ENCODE data around the gene ICAM4. TPM values are rescaled to one million over a fixed set of nuclear protein-coding genes. Genes with fewer than 3 reads are reported as not detected.
"Not testable (repeated sequence)": the region's sequence is repeated elsewhere in the genome, so short reads cannot be mapped to it uniquely, and the experiment has no call there.

ICAM4 gene
- total RNA-seq, 1 donor from 2014 or later, result 0.15 TPM

GRCh38 chr19:10268071-10268470, 18.7 kb upstream of the ICAM4 start:
- ATAC-seq, result no peak
- DNase-seq (ENCODE audit: low spot score), result no peak

DNA sequence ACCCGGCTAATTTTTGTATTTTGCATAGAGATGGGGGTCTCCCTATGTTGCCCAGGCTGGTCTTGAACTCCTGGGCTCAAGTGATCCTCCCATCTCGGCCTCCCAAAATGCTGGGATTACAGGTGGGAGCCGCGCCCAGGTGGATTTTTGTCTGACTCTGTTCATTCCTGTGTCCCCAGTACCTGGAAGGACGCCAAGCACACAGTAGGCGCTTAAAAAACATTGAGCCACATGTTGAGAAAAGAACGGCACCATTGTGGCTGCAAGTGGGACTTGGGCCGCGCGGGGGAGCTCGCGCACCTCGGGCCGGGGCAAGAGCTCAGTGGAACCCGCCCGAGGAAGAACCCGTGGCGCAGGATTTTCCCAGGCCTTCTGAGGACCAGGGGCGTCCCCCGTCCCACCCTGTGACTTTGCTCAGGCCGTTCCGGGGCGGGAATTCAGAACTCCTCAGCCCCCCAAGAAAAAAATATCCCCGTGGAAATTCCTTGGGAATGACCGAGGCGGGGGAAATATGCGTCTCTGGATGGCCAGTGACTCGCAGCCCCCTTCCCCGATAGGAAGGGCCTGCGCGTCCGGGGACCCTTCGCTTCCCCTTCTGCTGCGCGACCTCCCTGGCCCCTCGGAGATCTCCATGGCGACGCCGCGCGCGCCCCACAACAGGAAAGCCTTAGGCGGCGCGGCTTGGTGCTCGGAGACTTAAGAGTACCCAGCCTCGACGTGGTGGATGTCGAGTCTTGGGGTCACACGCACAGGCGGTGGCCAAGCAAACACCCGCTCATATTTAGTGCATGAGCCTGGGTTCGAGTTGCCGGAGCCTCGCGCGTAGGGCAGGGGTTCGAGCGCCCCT, 17.2 kb upstream of the ICAM4 start:
- ATAC-seq (peak; percentile 82), DNase-seq (ENCODE audit: low spot score) (peak; percentile 86)

DNA sequence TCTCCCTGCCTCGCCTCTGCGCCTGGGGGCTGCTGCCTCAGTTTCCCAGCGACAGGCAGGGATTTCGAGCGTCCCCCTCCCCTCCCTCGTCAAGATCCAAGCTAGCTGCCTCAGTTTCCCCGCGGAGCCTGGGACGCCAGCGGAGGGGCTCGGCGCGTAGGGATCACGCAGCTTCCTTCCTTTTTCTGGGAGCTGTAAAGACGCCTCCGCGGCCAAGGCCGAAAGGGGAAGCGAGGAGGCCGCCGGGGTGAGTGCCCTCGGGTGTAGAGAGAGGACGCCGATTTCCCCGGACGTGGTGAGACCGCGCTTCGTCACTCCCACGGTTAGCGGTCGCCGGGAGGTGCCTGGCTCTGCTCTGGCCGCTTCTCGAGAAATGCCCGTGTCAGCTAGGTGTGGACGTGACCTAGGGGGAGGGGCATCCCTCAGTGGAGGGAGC, 16.6 kb upstream of the ICAM4 start:
- DNase-seq (ENCODE audit: low spot score), result peak; percentile 76

DNA sequence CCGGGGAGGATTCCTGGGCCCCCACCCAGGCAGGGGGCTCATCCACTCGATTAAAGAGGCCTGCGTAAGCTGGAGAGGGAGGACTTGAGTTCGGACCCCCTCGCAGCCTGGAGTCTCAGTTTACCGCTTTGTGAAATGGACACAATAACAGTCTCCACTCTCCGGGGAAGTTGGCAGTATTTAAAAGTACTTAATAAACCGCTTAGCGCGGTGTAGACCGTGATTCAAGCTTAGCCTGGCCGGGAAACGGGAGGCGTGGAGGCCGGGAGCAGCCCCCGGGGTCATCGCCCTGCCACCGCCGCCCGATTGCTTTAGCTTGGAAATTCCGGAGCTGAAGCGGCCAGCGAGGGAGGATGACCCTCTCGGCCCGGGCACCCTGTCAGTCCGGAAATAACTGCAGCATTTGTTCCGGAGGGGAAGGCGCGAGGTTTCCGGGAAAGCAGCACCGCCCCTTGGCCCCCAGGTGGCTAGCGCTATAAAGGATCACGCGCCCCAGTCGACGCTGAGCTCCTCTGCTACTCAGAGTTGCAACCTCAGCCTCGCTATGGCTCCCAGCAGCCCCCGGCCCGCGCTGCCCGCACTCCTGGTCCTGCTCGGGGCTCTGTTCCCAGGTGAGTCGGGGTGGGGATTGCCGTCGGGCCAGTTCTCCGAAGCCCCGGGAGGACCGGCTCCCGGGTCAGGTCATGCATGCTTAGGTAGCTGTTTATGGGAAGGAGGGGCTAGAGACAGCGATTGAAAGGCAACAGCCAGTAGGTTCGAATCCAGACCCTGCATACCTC, 15.9 kb upstream of the ICAM4 start, which contains the start of gene ICAM1:
Gene ICAM1 (plus strand): TSS at position 505 of the 779 bp plus-strand sequence. CDS start 40 bp downstream, at position 545.
- peak; percentile 76 for ATAC-seq
- DNase-seq (ENCODE audit: low spot score), result peak; percentile 86

More for the DNA sequence above, 16.6 kb upstream of the ICAM4 start:
- peak; percentile 64 for ATAC-seq

- no peak for DNase-seq (ENCODE audit: low spot score)
- ATAC-seq, result no peak
These were observed 15.1 kb upstream of the ICAM4 start for GRCh38 chr19:10271543-10272086.

- DNase-seq (ENCODE audit: low spot score) (no peak), ATAC-seq (no peak)
These were observed 12.2 kb upstream of the ICAM4 start for GRCh38 chr19:10274589-10274988.

DNA sequence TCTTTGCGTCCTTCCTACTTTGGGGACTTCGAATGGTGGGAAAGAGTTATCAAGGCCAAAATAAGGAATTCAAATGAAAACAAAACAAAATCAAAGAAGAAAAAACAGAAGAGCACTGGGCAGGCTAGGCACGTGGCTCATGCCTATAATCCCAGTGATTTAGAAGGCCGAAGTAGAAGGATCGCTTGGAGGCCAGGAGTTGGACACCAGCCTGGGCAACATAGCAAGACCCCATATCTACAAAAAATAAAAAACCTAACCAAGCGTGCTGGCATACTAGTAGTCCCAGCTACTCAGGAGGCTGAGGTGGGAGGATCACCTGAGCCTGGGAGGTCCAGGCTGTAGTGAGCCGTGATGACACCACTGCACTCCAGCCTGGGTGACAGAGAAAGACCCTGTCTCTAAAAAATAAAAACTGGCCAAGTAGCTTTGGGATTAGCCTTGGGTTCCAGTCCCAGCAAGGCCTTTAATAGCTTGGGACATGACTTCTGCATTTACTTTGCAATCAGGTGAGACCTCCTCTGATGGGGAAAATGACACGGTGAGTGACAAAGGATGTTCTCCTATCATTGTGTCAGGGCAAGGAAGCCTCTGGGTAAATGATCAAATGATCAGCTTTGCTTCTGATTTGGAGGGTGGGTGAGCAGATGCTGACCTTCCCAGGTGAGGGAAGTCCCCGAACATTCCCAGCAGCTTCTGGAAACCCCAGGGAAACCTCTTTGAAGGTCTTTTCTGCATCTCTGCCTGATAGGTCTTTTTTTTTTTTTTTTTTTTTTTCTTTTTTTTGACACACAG, 8.8 kb upstream of the ICAM4 start:
- DNase-seq (ENCODE audit: low spot score), result no peak
- no peak for ATAC-seq

DNA sequence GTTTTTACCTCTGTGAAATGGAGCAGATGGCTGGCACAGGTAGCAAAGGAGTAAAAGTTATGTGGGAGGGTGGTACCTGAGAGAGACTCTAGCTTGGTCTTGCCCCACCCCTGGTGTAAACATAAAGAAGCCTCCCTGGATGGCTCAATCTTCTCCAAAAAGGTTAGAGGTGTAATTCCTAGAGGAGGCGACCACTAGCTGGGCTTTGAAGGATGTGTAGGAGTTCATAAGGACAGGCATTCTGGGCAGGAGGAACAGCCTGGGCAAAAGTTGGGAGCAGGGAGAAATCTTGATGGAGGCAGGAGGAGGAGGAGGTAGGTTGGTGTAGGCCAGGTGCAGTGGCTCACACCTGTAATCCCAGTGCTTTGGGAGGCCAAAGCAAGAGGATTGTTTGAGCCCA, 7.8 kb upstream of the ICAM4 start:
- no peak for ATAC-seq
- DNase-seq (ENCODE audit: low spot score), result no peak

GRCh38 chr19:10279737-10280442, 6.9 kb upstream of the ICAM4 start:
- ATAC-seq (no peak), DNase-seq (ENCODE audit: low spot score) (no peak)

DNA sequence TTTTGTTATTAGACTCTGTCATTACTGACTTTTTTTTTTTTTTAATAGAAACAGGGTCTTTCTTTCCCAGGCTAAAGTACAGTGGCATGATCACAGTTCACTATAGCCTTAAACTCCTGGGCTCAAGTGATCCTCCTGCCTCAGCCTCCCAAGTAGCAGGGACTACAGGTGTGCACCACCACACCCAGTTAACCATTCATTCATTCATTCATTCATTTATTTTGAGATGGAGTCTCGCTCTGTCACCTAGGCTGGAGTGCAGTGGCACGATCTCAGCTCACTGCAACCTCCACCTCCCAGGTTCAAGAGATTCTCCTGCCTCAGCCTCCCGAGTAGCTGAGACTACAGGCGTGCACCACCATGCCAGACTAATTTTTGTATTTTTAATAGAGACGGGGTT, 4.7 kb upstream of the ICAM4 start:
- not testable (repeated sequence) for ATAC-seq; DNase-seq (ENCODE audit: low spot score)

GRCh38 chr19:10283301-10284064, 3.3 kb upstream of the ICAM4 start:
- no peak for DNase-seq (ENCODE audit: low spot score)
- ATAC-seq, result no peak

GRCh38 chr19:10284065-10284959, 2.4 kb upstream of the ICAM4 start:
- no peak for DNase-seq (ENCODE audit: low spot score)
- no peak for ATAC-seq

- DNase-seq (ENCODE audit: low spot score) (no peak), ATAC-seq (no peak)
These were observed 1.8 kb upstream of the ICAM4 start for GRCh38 chr19:10284960-10285278.

DNA sequence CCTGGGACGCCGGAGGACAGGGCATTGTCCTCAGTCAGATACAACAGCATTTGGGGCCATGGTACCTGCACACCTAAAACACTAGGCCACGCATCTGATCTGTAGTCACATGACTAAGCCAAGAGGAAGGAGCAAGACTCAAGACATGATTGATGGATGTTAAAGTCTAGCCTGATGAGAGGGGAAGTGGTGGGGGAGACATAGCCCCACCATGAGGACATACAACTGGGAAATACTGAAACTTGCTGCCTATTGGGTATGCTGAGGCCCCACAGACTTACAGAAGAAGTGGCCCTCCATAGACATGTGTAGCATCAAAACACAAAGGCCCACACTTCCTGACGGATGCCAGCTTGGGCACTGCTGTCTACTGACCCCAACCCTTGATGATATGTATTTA, 1.4 kb upstream of the ICAM4 start:
- no peak for ATAC-seq

GRCh38 chr19:10288662-10289166, 2.0 kb downstream of the ICAM4 start:
- ATAC-seq, result no peak
- DNase-seq (ENCODE audit: low spot score), result no peak

More for the DNA sequence above, 1.4 kb upstream of the ICAM4 start:
- no peak for DNase-seq (ENCODE audit: low spot score)

DNA sequence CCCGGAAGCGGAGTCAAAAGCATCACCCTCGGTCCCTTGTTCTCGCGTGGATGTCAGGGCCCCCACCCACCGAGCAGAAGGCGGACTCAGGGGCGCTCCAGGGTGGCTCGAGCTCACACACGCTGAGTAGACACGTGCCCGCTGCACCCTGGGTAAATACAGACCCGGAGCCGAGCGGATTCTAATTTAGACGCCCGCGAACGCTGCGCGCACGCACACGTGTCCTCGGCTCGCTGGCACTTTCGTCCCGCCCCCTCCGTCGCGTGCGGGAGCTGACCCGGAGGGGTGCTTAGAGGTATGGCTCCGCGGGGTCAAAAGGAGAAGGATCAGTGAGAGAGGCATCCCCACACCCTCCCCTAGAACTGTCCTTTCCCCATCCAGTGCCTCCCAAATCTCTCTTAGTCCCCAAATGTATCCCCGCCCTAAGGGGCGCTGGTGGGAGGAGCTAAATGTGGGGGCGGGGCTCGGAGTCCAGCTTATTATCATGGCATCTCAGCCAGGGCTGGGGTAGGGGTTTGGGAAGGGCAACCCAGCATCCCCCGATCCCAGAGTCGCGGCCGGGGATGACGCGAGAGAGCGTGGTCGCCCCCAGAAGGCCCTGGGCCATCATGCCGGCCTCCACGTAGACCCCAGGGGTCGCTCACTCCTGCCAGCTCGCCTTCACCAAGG, 2.5 kb downstream of the ICAM4 start:
- DNase-seq (ENCODE audit: low spot score) (no peak), ATAC-seq (no peak)

- ATAC-seq (no peak), DNase-seq (ENCODE audit: low spot score) (no peak)
These were observed 3.1 kb downstream of the ICAM4 start, which contains the start of gene ICAM5 for GRCh38 chr19:10289836-10290356. Gene ICAM5 (plus strand): TSS chr19:10289952. CDS start chr19:10290044, 92 bp downstream.
